Activated T-cell treated with anti-CD3 and anti-CD28 coated beads, Interleukin-2, amount 50 U/mL, for 72 hours (primary cell): ENCODE results near the gene EEF1A1. TPM values are rescaled to one million over a fixed set of nuclear protein-coding genes. Genes with fewer than 3 reads are reported as not detected.
"Not testable (repeated sequence)": the region's sequence is repeated elsewhere in the genome, so short reads cannot be mapped to it uniquely, and the experiment has no call there.

Source experiments
- ATAC-seq, 2 donors: fragments of 150-1000 bp; cut with Tn5 transposase; replicated peaks in 1 of 2; 2 replicates each; pipeline ENCODE4 v1.10.0; 2021; ENCODE audit warnings: moderate library complexity in 2 of 2, mild to moderate bottlenecking in 1 of 2
- DNase-seq, 2 donors: peaks; one replicate each; pipeline ENCODE4 v3.0.0; 2021 to 2022; ENCODE audit warnings: mixed read lengths in 1 of 2
- H3K27ac Mint-ChIP-seq: one replicate; pipeline ENCODE4 v1.8.0; 2022; ENCODE audit warnings: mild to moderate bottlenecking, moderate library complexity, mixed read lengths
- H3K27me3 Mint-ChIP-seq: one replicate; pipeline ENCODE4 v1.8.0; 2022; ENCODE audit warnings: low read depth, mixed read lengths
- H3K36me3 Mint-ChIP-seq, 2 donors: one replicate each; pipeline ENCODE4 v1.8.0; 2022; ENCODE audit warnings: mixed read lengths in 2 of 2, mild to moderate bottlenecking in 1 of 2; ENCODE audit not compliant: insufficient read depth in 2 of 2
- H3K4me1 Mint-ChIP-seq: one replicate; pipeline ENCODE4 v1.8.0; 2022; ENCODE audit warnings: low read depth, mixed read lengths
- H3K4me3 Mint-ChIP-seq, 2 donors: one replicate each; pipeline ENCODE4 v1.8.0; 2022; ENCODE audit warnings: mild to moderate bottlenecking in 2 of 2, mixed read lengths in 2 of 2, moderate library complexity in 2 of 2
- H3K9me3 Mint-ChIP-seq, 2 donors: one replicate each; pipeline ENCODE4 v1.8.0; 2022; ENCODE audit warnings: mixed read lengths in 2 of 2
- total RNA-seq, 2 donors: library from RNA; stranded (reverse); gene quantifications; one replicate each; pipeline ENCODE4 v1.2.3, GENCODE V29; 2022

EEF1A1 gene
- total RNA-seq, 2 donors from 2014 or later, result 15,536 to 16,076 TPM

GRCh38 chr6:73523434-73524123, 2.7 kb upstream of the EEF1A1 start:
- peak; percentile 48 to 51 for ATAC-seq
- no peaks in the 10 kb centered on the region for H3K9me3 Mint-ChIP-seq
- H3K4me1 Mint-ChIP-seq, result peaks cover 42% of the 10 kb centered on the region
- H3K36me3 Mint-ChIP-seq, result peaks cover 21 to 23% of the 10 kb centered on the region in 2 donors
- H3K4me3 Mint-ChIP-seq, result peak overlapping the region; percentile 96 to 98
- no peaks in the 10 kb centered on the region for H3K27me3 Mint-ChIP-seq
- H3K27ac Mint-ChIP-seq, result peak overlapping the region; percentile 98
- peak; percentile 84 to 85 for DNase-seq

DNA sequence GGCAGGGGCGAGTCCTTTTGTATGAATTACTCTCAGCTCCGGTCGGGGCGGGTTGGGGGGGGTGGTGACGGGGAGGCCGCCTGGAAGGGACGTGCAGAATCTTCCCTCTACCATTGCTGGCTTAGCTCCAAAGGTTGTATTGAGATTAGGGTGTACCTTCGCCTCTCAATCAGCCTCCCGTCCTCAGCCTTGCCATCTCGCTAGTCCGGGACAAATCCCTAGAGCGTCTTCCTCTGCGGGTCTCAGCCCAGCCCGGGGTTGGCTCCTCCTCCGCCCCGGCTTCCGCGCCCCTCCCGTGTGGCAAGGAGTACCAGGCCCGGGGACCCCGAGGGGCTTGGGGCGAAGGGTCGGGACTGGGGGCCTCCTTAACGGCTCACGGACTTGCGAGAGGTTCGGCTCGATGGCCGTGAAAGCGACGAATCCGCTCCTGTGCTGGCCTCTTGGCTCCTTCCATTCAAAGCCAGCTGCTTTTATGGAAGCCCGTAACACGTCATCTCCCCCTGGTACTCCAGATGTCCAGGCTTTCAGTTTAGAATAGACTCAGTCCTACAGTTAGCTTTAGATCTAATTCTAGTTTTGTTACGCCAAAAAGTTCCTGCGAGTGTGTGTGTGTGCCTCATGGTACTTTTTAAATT, 636 bp upstream of the EEF1A1 start:
- DNase-seq, result peak in 1 of 2 donors; percentile 78
- peaks cover 35 to 36% of the 10 kb centered on the region in 2 donors for H3K36me3 Mint-ChIP-seq
- peak; percentile 39 to 44 for ATAC-seq
- peak overlapping the region; percentile 100 for H3K27ac Mint-ChIP-seq
- peak overlapping the region; percentile 96 to 98 for H3K4me3 Mint-ChIP-seq
- no peaks in the 10 kb centered on the region for H3K9me3 Mint-ChIP-seq
- no peaks in the 10 kb centered on the region for H3K27me3 Mint-ChIP-seq
- peaks cover 58% of the 10 kb centered on the region for H3K4me1 Mint-ChIP-seq

DNA sequence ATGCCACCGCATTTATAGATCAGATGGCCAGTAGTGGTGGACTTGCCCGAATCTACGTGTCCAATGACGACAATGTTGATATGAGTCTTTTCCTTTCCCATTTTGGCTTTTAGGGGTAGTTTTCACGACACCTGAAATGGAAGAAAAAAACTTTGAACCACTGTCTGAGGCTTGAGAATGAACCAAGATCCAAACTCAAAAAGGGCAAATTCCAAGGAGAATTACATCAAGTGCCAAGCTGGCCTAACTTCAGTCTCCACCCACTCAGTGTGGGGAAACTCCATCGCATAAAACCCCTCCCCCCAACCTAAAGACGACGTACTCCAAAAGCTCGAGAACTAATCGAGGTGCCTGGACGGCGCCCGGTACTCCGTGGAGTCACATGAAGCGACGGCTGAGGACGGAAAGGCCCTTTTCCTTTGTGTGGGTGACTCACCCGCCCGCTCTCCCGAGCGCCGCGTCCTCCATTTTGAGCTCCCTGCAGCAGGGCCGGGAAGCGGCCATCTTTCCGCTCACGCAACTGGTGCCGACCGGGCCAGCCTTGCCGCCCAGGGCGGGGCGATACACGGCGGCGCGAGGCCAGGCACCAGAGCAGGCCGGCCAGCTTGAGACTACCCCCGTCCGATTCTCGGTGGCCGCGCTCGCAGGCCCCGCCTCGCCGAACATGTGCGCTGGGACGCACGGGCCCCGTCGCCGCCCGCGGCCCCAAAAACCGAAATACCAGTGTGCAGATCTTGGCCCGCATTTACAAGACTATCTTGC, 725 bp downstream of the EEF1A1 start:
- Mint-ChIP-seq H3K4me1 (peaks cover 71% of the 10 kb centered on the region), H3K27me3 (no peaks in the 10 kb centered on the region), H3K4me3 (peak overlapping the region; percentile 96 to 98), H3K27ac (peak overlapping the region; percentile 100), H3K9me3 (no peaks in the 10 kb centered on the region), H3K36me3 (peaks cover 35 to 45% of the 10 kb centered on the region in 2 donors)
- peak; percentile 14 to 26 for ATAC-seq
- peak; percentile 79 to 85 for DNase-seq

DNA sequence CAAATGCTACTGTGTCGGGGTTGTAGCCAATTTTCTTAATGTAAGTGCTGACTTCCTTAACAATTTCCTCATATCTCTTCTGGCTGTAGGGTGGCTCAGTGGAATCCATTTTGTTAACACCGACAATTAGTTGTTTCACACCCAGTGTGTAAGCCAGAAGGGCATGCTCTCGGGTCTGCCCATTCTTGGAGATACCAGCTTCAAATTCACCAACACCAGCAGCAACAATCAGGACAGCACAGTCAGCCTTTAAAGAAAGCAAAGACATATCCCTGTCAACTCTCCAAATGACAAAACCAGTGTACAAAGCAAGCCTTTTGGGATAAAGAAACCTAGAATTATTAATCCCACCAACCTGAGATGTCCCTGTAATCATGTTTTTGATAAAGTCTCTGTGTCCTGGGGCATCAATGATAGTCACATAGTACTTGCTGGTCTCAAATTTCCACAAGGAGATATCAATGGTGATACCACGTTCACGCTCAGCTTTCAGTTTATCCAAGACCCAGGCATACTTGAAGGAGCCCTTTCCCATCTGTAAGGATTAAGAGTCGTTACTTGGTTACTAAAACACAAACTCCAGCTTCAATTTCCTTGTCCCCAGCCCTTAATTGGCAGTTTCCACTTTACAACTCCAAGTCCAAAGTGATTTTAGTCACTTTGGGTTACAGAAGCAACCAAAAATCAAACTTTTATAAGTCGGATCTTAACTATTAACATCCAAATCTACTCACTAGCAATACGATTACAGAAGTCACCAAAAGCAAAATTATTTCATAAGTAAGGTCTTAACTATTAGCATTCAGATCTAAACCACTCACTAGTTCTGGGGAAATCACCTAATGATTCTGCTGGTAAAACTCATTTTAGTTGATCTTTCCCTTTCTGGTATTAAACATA, 1.6 kb downstream of the EEF1A1 start:
- H3K4me3 Mint-ChIP-seq, result peak overlapping the region; percentile 96 to 98
- H3K9me3 Mint-ChIP-seq, DNase-seq, H3K27me3 Mint-ChIP-seq, ATAC-seq: not testable (repeated sequence)
- peak overlapping the region; percentile 100 for H3K27ac Mint-ChIP-seq
- peaks cover 74% of the 10 kb centered on the region for H3K4me1 Mint-ChIP-seq
- peaks cover 35 to 49% of the 10 kb centered on the region in 2 donors for H3K36me3 Mint-ChIP-seq

DNA sequence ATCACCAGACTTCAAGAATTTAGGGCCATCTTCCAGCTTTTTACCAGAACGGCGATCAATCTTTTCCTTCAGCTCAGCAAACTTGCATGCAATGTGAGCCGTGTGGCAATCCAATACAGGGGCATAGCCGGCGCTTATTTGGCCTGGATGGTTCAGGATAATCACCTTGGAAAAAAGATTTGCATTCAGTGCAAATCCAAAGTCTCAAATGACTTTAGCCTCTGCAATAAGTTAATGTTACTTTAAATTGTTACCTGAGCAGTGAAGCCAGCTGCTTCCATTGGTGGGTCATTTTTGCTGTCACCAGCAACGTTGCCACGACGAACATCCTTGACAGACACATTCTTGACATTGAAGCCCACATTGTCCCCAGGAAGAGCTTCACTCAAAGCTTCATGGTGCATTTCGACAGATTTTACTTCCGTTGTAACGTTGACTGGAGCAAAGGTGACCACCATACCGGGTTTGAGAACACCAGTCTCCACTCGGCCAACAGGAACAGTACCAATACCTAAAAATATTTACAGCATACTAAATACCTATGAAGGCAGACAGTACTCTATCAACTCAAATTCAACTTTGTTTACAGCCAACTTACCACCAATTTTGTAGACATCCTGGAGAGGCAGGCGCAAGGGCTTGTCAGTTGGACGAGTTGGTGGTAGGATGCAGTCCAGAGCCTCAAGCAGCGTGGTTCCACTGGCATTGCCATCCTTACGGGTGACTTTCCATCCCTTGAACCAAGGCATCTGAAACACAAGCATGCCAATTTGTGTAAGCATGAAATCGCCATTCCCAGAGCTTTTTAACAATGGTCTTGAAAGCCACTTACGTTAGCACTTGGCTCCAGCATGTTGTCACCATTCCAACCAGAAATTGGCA, 2.5 kb downstream of the EEF1A1 start:
- H3K4me1 Mint-ChIP-seq, result peaks cover 70% of the 10 kb centered on the region
- H3K27ac Mint-ChIP-seq, result peak overlapping the region; percentile 100
- H3K36me3 Mint-ChIP-seq, result peaks cover 35 to 49% of the 10 kb centered on the region in 2 donors
- not testable (repeated sequence) for H3K27me3 Mint-ChIP-seq, ATAC-seq, DNase-seq, H3K9me3 Mint-ChIP-seq
- peak overlapping the region; percentile 96 to 98 for H3K4me3 Mint-ChIP-seq

- H3K27me3 Mint-ChIP-seq, result no peaks in the 10 kb centered on the region
- H3K36me3 Mint-ChIP-seq, result peaks cover 35 to 49% of the 10 kb centered on the region in 2 donors
- no peak for ATAC-seq
- peak overlapping the region; percentile 100 for H3K27ac Mint-ChIP-seq
- no peaks in the 10 kb centered on the region for H3K9me3 Mint-ChIP-seq
- H3K4me1 Mint-ChIP-seq, result peaks cover 62% of the 10 kb centered on the region
- peak overlapping the region; percentile 71 to 96 for H3K4me3 Mint-ChIP-seq
- peak in 1 of 2 donors; percentile 23 for DNase-seq
Measured at GRCh38 chr6:73516514-73517489, 4.0 kb downstream of the EEF1A1 start.

DNA sequence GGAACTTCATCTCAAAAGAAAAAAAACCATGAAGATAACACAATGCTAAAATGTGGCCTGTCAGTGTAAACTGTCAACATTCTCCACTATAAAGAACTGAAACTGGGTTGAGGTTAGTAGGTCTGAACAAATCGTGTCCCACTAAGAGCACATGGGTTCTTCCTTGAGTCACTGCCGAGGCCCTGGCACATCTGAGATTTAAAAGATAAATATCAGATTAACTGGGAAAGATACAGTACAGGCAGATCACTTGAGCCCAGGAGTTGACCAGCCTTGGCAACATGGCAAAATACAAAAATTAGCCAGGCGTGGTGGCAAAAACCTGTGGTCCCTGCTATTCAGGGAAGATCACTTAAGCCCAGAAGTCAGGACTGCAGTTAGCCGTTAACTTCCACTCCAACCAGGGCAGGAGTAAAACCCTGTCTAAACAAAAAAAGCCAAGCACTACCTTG, 5.6 kb downstream of the EEF1A1 start:
- H3K4me1 Mint-ChIP-seq, result peaks cover 60% of the 10 kb centered on the region
- peak; percentile 19 to 33 for DNase-seq
- ATAC-seq, result peak; percentile 10
- no peaks in the 10 kb centered on the region for H3K27me3 Mint-ChIP-seq
- peak overlapping the region in 1 of 2 donors; percentile 96 for H3K4me3 Mint-ChIP-seq
- peaks cover 31 to 44% of the 10 kb centered on the region in 2 donors for H3K36me3 Mint-ChIP-seq
- H3K9me3 Mint-ChIP-seq, result no peaks in the 10 kb centered on the region
- peak overlapping the region; percentile 100 for H3K27ac Mint-ChIP-seq

- H3K4me1 Mint-ChIP-seq, result peaks cover 56% of the 10 kb centered on the region
- ATAC-seq, result peak; percentile 1 to 11
- peak overlapping the region; percentile 100 for H3K27ac Mint-ChIP-seq
- no peaks in the 10 kb centered on the region for H3K27me3 Mint-ChIP-seq
- H3K9me3 Mint-ChIP-seq, result no peaks in the 10 kb centered on the region
- peak overlapping the region in 1 of 2 donors; percentile 96 for H3K4me3 Mint-ChIP-seq
- peaks cover 26 to 39% of the 10 kb centered on the region in 2 donors for H3K36me3 Mint-ChIP-seq
- DNase-seq, result no peak
Measured at GRCh38 chr6:73514746-73515110, 6.1 kb downstream of the EEF1A1 start.

GRCh38 chr6:73513496-73513854, 7.4 kb downstream of the EEF1A1 start:
- DNase-seq, result no peak
- H3K4me1 Mint-ChIP-seq, result peaks cover 45% of the 10 kb centered on the region
- H3K27me3 Mint-ChIP-seq, result no peaks in the 10 kb centered on the region
- H3K4me3 Mint-ChIP-seq, result peak overlapping the region in 1 of 2 donors; percentile 6
- H3K9me3 Mint-ChIP-seq, result no peaks in the 10 kb centered on the region
- ATAC-seq, result peak in 1 of 2 donors; percentile 8
- peaks cover 14 to 27% of the 10 kb centered on the region in 2 donors for H3K36me3 Mint-ChIP-seq
- H3K27ac Mint-ChIP-seq, result peak overlapping the region; percentile 88

- Mint-ChIP-seq H3K9me3 (no peaks in the 10 kb centered on the region), H3K27me3 (no peaks in the 10 kb centered on the region), H3K36me3 (peaks cover 5 to 17% of the 10 kb centered on the region in 2 donors), H3K4me3 (no peak overlapping the region), H3K27ac (peak overlapping the region; percentile 67), H3K4me1 (peaks cover 34% of the 10 kb centered on the region)
- no peak for DNase-seq
- ATAC-seq, result peak; percentile 3 to 11
Measured at GRCh38 chr6:73511796-73512195, 9.0 kb downstream of the EEF1A1 start.

- peak overlapping the region; percentile 91 for H3K27ac Mint-ChIP-seq
Measured at GRCh38 chr6:73509851-73510250, 11.0 kb downstream of the EEF1A1 start.

More at GRCh38 chr6:73509851-73510250, 11.0 kb downstream of the EEF1A1 start:
- H3K9me3 Mint-ChIP-seq, result no peaks in the 10 kb centered on the region
- H3K27me3 Mint-ChIP-seq, result no peaks in the 10 kb centered on the region
- no peak for ATAC-seq
- H3K4me1 Mint-ChIP-seq, result peaks cover 15% of the 10 kb centered on the region
- DNase-seq, result no peak
- no peak overlapping the region for H3K4me3 Mint-ChIP-seq
- H3K36me3 Mint-ChIP-seq, result peaks cover 2 to 4% of the 10 kb centered on the region in 2 donors
